DOHH2 (cell line): ENCODE measurements around the gene NCOR2.

Source experiments
- H3F3A ChIP-seq: fragments of 200-600 bp; sonication (generic), shearing (Covaris generic); 2 replicates; pipeline ENCODE4 v1.6.0; 2016; ENCODE audit warnings: antibody characterized with exemption, mild to moderate bottlenecking; ENCODE audit not compliant: control insufficient read depth, insufficient read depth
- H3K27ac ChIP-seq: fragments of 200-600 bp; sonication (generic); 2 replicates; pipeline ENCODE4 v1.5.1; 2014; ENCODE audit warnings: low read depth, mild to moderate bottlenecking, low read length, moderate library complexity
- H3K27me3 ChIP-seq: fragments of 200-600 bp; sonication (generic); 2 replicates; pipeline ENCODE4 v1.6.1; 2014; ENCODE audit warnings: mild to moderate bottlenecking, low read length, mixed read lengths; ENCODE audit not compliant: control insufficient read depth
- H3K36me3 ChIP-seq: fragments of 200-600 bp; sonication (generic); 2 replicates; pipeline ENCODE4 v1.6.1; 2014; ENCODE audit warnings: mild to moderate bottlenecking, low read length, moderate library complexity, mixed read lengths; ENCODE audit not compliant: control insufficient read depth
- H3K4me1 ChIP-seq: fragments of 200-600 bp; sonication (generic); 2 replicates; pipeline ENCODE4 v1.6.1; 2014; ENCODE audit warnings: mild to moderate bottlenecking, low read length, mixed read lengths; ENCODE audit not compliant: control insufficient read depth
- H3K4me2 ChIP-seq: fragments of 200-600 bp; sonication (generic); 2 replicates; pipeline ENCODE4 v1.6.0; 2014; ENCODE audit warnings: mild to moderate bottlenecking, low read length, moderate library complexity
- H3K4me3 ChIP-seq: fragments of 200-600 bp; sonication (generic); 2 replicates; pipeline ENCODE4 v1.5.1; 2014; ENCODE audit warnings: mild to moderate bottlenecking, low read length, mixed read lengths
- H3K79me2 ChIP-seq: fragments of 200-600 bp; sonication (generic); 2 replicates; pipeline ENCODE4 v1.6.1; 2014; ENCODE audit warnings: mild to moderate bottlenecking, low read length, mixed read lengths; ENCODE audit not compliant: control insufficient read depth
- H3K9me2 ChIP-seq: fragments of 200-600 bp; sonication (generic); replicated peaks from 2 replicates; pipeline ENCODE4 v1.6.1; 2014; ENCODE audit warnings: mild to moderate bottlenecking, low read length, mixed read lengths; ENCODE audit not compliant: control insufficient read depth
- H3K9me3 ChIP-seq: fragments of 200-600 bp; sonication (generic); 2 replicates; pipeline ENCODE4 v1.6.1; 2014; ENCODE audit warnings: antibody characterized with exemption, low read length, mixed read lengths; ENCODE audit not compliant: control insufficient read depth, insufficient read depth
- H4K20me1 ChIP-seq: fragments of 200-600 bp; sonication (generic); 2 replicates; pipeline ENCODE4 v1.6.0; 2014; ENCODE audit warnings: low read depth, mild to moderate bottlenecking, antibody characterized with exemption, low read length, moderate library complexity; ENCODE audit not compliant: control insufficient read depth, insufficient read depth
- EZH2phosphoT487 ChIP-seq: fragments of 200-600 bp; sonication (generic); IDR thresholded peaks from 2 replicates; pipeline ENCODE4 v1.6.1; 2017; ENCODE audit warnings: borderline replicate concordance, mild to moderate bottlenecking, antibody characterized with exemption, low read length, moderate library complexity, mixed read lengths
- TF ChIP-seq, protein P1 (sequence below): fragments of 200-600 bp; sonication (generic); IDR thresholded peaks from one replicate; pipeline ENCODE4 v1.5.1; 2014; ENCODE audit warnings: antibody characterized with exemption, mild to moderate bottlenecking, low read depth, low read length; ENCODE audit not compliant: poor library complexity, severe bottlenecking

The NCOR2 gene

DNA sequence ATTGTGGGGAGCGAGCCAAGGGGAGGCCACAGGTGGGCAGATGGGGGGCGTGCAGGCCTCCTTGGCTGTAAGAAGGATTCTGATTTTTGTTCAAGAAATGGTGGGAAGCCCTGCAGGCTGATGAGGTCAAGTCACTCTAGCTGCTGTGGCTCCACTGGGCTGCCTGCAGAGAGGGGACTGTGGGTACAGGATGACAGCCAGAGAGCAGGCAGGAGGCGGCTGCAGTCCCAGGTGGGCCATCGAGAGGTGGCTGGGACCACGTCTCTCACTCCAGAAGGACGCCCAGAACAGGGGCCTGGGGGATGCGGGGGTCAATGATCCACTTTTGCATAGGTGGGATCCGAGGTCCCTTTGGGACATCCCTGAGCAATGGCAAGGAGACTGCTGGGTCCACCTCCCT lies 9.1 kb downstream of the NCOR2 start:
- Histone ChIP-seq H4K20me1 (peaks cover 53% of the 10 kb centered on the region), H3F3A (no peaks in the 10 kb centered on the region; the same call in 1 of the 2 replicates), H3K4me2 (no peak overlapping the region), H3K27me3 (no peaks in the 10 kb centered on the region), H3K27ac (no peak overlapping the region), H3K4me1 (peaks cover 32% of the 10 kb centered on the region), H3K9me2 (no peaks in the 10 kb centered on the region), H3K36me3 (peaks cover 13% of the 10 kb centered on the region; the same call in 1 of the 2 replicates), H3K9me3 (no peaks in the 10 kb centered on the region), H3K4me3 (no peak overlapping the region), H3K79me2 (peaks cover 99% of the 10 kb centered on the region)
- TF ChIP-seq EZH2phosphoT487: no peak
- TF ChIP-seq, protein P1, sequence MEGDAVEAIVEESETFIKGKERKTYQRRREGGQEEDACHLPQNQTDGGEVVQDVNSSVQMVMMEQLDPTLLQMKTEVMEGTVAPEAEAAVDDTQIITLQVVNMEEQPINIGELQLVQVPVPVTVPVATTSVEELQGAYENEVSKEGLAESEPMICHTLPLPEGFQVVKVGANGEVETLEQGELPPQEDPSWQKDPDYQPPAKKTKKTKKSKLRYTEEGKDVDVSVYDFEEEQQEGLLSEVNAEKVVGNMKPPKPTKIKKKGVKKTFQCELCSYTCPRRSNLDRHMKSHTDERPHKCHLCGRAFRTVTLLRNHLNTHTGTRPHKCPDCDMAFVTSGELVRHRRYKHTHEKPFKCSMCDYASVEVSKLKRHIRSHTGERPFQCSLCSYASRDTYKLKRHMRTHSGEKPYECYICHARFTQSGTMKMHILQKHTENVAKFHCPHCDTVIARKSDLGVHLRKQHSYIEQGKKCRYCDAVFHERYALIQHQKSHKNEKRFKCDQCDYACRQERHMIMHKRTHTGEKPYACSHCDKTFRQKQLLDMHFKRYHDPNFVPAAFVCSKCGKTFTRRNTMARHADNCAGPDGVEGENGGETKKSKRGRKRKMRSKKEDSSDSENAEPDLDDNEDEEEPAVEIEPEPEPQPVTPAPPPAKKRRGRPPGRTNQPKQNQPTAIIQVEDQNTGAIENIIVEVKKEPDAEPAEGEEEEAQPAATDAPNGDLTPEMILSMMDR: no peak

DNA sequence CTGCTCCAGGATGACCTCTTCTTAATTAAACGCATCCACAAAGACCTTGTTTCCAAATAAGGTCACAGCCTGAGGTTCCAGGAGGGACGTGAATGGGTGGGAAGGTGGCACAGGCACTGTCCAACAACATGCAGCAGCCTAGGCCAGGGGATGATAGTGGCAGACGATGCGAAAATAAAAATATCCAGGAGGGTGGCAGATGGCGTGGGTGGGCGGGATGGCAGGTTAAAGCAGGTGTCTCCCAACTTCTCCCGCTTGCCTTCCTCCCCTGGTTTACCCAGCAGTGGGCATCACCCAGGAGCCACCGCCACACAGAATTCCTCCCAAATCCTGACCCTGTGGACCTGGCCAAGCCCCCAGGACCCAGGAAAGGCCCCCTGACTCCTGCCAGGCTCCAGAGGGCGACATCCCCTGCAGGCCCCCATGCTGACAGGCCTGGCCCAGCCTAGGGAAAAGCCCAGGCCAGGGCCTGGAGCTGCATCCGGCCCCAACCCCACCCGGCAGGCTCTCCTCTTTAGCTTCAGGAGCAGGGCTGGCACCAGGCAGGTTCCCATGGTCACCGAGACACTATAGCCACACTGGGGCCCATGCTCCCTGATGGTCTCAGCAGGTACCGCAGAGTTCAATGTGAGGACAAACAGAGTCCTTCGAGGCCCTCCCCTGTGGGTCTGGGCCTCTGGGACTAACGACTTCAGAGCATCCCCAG lies 9.7 kb downstream of the NCOR2 start:
- H3K79me2 ChIP-seq: peaks cover 99% of the 10 kb centered on the region
- no peak overlapping the region for H3K27ac ChIP-seq
- no peaks in the 10 kb centered on the region; the same call in 1 of the 2 replicates for H3F3A ChIP-seq
- TF ChIP-seq, protein P1: no peak
- TF ChIP-seq EZH2phosphoT487: no peak
- H3K4me1 ChIP-seq: peaks cover 38% of the 10 kb centered on the region
- no peaks in the 10 kb centered on the region for H3K9me2 ChIP-seq
- no peaks in the 10 kb centered on the region for H3K9me3 ChIP-seq
- no peak overlapping the region for H3K4me3 ChIP-seq
- peaks cover 9% of the 10 kb centered on the region; the same call in 1 of the 2 replicates for H3K36me3 ChIP-seq
- no peak overlapping the region for H3K4me2 ChIP-seq
- no peaks in the 10 kb centered on the region for H3K27me3 ChIP-seq
- peaks cover 53% of the 10 kb centered on the region for H4K20me1 ChIP-seq

DNA sequence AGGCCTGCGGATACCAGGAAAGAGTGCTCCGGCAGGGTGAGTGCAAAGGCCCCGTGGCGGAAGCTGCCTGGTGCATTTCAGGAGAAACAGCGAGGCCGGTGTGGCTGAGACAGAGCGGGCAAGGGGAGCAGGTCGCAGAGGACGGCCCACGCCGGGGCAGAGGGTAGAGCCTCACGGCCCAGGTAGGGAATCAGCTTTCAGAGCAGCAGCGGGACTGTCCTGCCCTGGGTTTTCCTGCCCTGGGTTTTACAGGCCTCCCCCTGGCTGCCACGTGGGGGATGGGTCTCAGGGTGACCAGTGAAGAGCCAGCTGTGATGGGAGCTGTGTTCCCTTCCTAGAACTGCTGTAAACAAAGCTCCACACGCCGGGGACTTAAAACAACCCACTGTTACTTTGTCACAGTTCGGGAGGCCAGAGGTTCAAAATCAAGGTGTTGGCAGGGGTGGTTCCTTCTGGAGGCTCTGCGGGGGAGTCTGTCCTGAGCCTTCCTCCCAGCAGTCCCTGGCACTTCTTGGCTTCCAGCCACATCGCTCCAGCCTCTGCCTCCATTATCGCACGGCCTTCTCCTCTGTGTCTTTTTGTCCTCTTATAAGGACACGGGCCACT lies 10.4 kb downstream of the NCOR2 start:
- H3K27me3 ChIP-seq: no peaks in the 10 kb centered on the region
- no peak overlapping the region for H3K27ac ChIP-seq
- H3K9me3 ChIP-seq: no peaks in the 10 kb centered on the region
- H3K4me2 ChIP-seq: no peak overlapping the region
- peaks cover 45% of the 10 kb centered on the region for H3K4me1 ChIP-seq
- no peaks in the 10 kb centered on the region for H3K9me2 ChIP-seq
- H3F3A ChIP-seq: peaks cover 3% of the 10 kb centered on the region; the same call in 1 of the 2 replicates
- H4K20me1 ChIP-seq: peaks cover 57% of the 10 kb centered on the region
- TF ChIP-seq, protein P1: no peak
- no peak for TF ChIP-seq EZH2phosphoT487
- no peak overlapping the region for H3K4me3 ChIP-seq
- peaks cover 9% of the 10 kb centered on the region; the same call in 1 of the 2 replicates for H3K36me3 ChIP-seq
- H3K79me2 ChIP-seq: peaks cover 99% of the 10 kb centered on the region
